K562 (cell line): ENCODE data around the gene TEAD3. TPM values are rescaled to one million over a fixed set of nuclear protein-coding genes. Genes with fewer than 3 reads are reported as not detected.

Source experiments
- BRD4 ChIP-seq: fragments of 200-600 bp; sonication (generic); IDR thresholded peaks from 2 replicates; pipeline ENCODE4 v1.6.1; 2017; ENCODE audit warnings: inconsistent platforms
- E2F3 ChIP-seq: fragments of 250-450 bp; sonication (Bioruptor Pico); IDR thresholded peaks from 2 replicates; pipeline ENCODE4 v1.4.0; 2020; ENCODE audit warnings: mild to moderate bottlenecking
- ELF2 ChIP-seq: fragments of 250-450 bp; sonication (Bioruptor Pico); IDR thresholded peaks from 2 replicates; pipeline ENCODE4 v1.5.0; 2021; ENCODE audit warnings: mild to moderate bottlenecking
- HMG20A ChIP-seq: fragments of 450-650 bp; formaldehyde crosslinking; conservative IDR thresholded peaks from 2 replicates; pipeline ENCODE4 v1.4.0; 2020; ENCODE audit warnings: mild to moderate bottlenecking, mixed read lengths
- JUNB ChIP-seq: fragments of 450-650 bp; formaldehyde crosslinking; conservative IDR thresholded peaks from 2 replicates; pipeline ENCODE4 v1.4.0; 2020; ENCODE audit warnings: mild to moderate bottlenecking
- NR3C1 ChIP-seq: sonication (generic); formaldehyde crosslinking; IDR thresholded peaks from 2 replicates; pipeline ENCODE4 v1.8.1; 2022; ENCODE audit warnings: missing genetic modification reagents
- PHF8 ChIP-seq: fragments of 200-600 bp; sonication (generic); IDR thresholded peaks from 2 replicates; pipeline ENCODE4 v1.6.1; 2012; ENCODE audit warnings: mixed run types, mild to moderate bottlenecking, inconsistent platforms, low read length, moderate library complexity, borderline replicate concordance
- SPI1 ChIP-seq: IDR thresholded peaks from 2 replicates; pipeline ENCODE4 v1.6.1; 2011; ENCODE audit warnings: low read depth, low read length, control low read depth, borderline replicate concordance
- THRAP3 ChIP-seq: fragments of 450-650 bp; IDR thresholded peaks from 2 replicates; pipeline ENCODE4 v1.6.1; 2016; ENCODE audit warnings: mild to moderate bottlenecking, inconsistent platforms, borderline replicate concordance
- ZBTB8A ChIP-seq: fragments of 450-650 bp; IDR thresholded peaks from 2 replicates; pipeline ENCODE4 v1.6.1; 2018; ENCODE audit warnings: mild to moderate bottlenecking, moderate library complexity; ENCODE audit not compliant: partially characterized antibody
- ZNF140 ChIP-seq: fragments of 250-450 bp; sonication (Bioruptor Pico); IDR thresholded peaks from 2 replicates; pipeline ENCODE4 v1.8.0; 2021; ENCODE audit warnings: moderate library complexity, mild to moderate bottlenecking, inconsistent platforms
- polyA plus RNA-seq, 8 experiments: library from polyadenylated mRNA; depleted of rRNA in 4 of 8; stranded (reverse) in 5 of 8; unstranded in 3 of 8; fragments of >200 nt; fragmentation: Nextera tagmentation in 2 of 8; fragmentation: Illumina TruSeq in 1 of 8; extraction: Ambion mirVana in 2 of 8; extraction: Trizol in 1 of 8; gene quantifications; 2 replicates each; pipeline versions ENCODE4 v1.2.1 to v1.2.3, GENCODE V29; 2011 to 2014; ENCODE audit warnings: inconsistent platforms in 1 of 8, missing spikeins in 1 of 8
- total RNA-seq, 7 experiments: library from RNA; depleted of rRNA in 6 of 7; stranded (reverse); fragments of >200 nt in 6 of 7; fragmentation: Illumina TruSeq in 2 of 7; extraction: Trizol in 2 of 7; gene quantifications; 2 replicates each; pipeline versions ENCODE4 v1.2.1 to v1.2.3, GENCODE V29; 2011 to 2021; ENCODE audit warnings: low replicate concordance in 1 of 7
- TF ChIP-seq, protein P1 (sequence below): fragments of 450-650 bp; IDR thresholded peaks from 2 replicates; pipeline ENCODE4 v1.7.0; 2016; ENCODE audit warnings: borderline replicate concordance
- TF ChIP-seq, protein P2 (sequence below): fragments of 250-450 bp; sonication (Bioruptor Pico); IDR thresholded peaks from 2 replicates; pipeline ENCODE4 v1.8.0; 2022; ENCODE audit warnings: inconsistent platforms
- TF ChIP-seq, protein P3 (sequence below): sonication (generic); formaldehyde crosslinking; IDR thresholded peaks from 2 replicates; pipeline ENCODE4 v1.8.0; 2023; ENCODE audit warnings: mild to moderate bottlenecking, missing genetic modification reagents
- TF ChIP-seq, protein P4 (sequence below): fragments of 200-400 bp; formaldehyde crosslinking; IDR thresholded peaks from 2 replicates; pipeline ENCODE4 v1.6.1; 2017; ENCODE audit warnings: mild to moderate bottlenecking, low read depth, low read length, moderate library complexity
- TF ChIP-seq, protein P5 (sequence below): fragments of 250-450 bp; sonication (Bioruptor Pico); IDR thresholded peaks from 2 replicates; pipeline ENCODE4 v1.4.0; 2020; ENCODE audit warnings: mild to moderate bottlenecking, moderate library complexity

The TEAD3 gene
- total and polyA plus RNA-seq, 9 of the 15 experiments (the other 6 are each of a cell fraction or from before 2014, with no cell fraction given): 0.63 to 13.2 (median 3.3) TPM

DNA sequence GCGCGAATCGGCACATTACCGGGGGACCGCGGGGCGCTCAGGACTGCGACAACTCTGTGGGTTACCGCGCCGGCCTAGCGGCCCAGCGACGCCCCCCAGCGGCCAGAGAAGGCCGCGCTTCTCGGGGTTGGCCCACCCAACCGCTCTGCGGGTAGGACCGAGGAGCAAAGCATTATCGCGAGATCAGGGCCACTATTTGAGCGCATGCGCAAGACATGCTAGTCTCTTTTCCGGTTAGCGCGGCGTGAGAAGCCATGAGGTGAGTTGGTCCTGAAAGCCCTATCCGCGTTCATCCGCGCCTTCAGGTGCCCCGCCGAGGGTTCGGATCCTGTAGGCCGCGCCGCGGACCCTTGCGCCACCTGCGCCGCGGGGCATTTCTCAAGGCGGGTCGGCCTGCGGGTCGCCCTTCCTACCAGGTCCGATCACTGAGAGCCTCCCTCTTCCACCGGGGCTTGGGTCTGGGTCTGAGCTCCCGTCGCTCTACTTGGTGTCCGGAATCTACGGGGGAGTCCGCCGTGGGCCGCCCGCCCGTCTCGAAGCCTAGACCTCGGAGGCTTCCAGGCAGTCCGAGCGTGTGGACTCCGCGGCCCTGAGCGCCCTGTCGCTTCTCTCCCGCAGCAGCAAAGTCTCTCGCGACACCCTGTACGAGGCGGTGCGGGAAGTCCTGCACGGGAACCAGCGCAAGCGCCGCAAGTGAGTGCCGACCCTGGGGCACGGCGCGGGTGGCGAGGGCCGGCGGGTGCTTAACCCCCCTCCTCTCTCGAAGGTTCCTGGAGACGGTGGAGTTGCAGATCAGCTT is 28.5 kb downstream of the TEAD3 start, which contains the start of gene RPL10A (continued):
- TF ChIP-seq, protein P1, sequence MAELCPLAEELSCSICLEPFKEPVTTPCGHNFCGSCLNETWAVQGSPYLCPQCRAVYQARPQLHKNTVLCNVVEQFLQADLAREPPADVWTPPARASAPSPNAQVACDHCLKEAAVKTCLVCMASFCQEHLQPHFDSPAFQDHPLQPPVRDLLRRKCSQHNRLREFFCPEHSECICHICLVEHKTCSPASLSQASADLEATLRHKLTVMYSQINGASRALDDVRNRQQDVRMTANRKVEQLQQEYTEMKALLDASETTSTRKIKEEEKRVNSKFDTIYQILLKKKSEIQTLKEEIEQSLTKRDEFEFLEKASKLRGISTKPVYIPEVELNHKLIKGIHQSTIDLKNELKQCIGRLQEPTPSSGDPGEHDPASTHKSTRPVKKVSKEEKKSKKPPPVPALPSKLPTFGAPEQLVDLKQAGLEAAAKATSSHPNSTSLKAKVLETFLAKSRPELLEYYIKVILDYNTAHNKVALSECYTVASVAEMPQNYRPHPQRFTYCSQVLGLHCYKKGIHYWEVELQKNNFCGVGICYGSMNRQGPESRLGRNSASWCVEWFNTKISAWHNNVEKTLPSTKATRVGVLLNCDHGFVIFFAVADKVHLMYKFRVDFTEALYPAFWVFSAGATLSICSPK: no peak
- TF ChIP-seq, protein P2, sequence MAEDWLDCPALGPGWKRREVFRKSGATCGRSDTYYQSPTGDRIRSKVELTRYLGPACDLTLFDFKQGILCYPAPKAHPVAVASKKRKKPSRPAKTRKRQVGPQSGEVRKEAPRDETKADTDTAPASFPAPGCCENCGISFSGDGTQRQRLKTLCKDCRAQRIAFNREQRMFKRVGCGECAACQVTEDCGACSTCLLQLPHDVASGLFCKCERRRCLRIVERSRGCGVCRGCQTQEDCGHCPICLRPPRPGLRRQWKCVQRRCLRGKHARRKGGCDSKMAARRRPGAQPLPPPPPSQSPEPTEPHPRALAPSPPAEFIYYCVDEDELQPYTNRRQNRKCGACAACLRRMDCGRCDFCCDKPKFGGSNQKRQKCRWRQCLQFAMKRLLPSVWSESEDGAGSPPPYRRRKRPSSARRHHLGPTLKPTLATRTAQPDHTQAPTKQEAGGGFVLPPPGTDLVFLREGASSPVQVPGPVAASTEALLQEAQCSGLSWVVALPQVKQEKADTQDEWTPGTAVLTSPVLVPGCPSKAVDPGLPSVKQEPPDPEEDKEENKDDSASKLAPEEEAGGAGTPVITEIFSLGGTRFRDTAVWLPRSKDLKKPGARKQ (CRISPR knock-in tag): no peak
- TF ChIP-seq THRAP3: no peak
- peak; percentile 99 for TF ChIP-seq PHF8
- TF ChIP-seq ZNF140 (CRISPR knock-in tag): no peak
- TF ChIP-seq NR3C1 (CRISPR knock-in tag): 0 out of 2 replicates have a peak, but pooled peaks have one; percentile 65
- no peak for TF ChIP-seq HMG20A (CRISPR knock-in tag)
- TF ChIP-seq BRD4: peak; percentile 100
- TF ChIP-seq SPI1: no peak
- no peak for TF ChIP-seq JUNB (CRISPR knock-in tag)
- TF ChIP-seq, protein P3, sequence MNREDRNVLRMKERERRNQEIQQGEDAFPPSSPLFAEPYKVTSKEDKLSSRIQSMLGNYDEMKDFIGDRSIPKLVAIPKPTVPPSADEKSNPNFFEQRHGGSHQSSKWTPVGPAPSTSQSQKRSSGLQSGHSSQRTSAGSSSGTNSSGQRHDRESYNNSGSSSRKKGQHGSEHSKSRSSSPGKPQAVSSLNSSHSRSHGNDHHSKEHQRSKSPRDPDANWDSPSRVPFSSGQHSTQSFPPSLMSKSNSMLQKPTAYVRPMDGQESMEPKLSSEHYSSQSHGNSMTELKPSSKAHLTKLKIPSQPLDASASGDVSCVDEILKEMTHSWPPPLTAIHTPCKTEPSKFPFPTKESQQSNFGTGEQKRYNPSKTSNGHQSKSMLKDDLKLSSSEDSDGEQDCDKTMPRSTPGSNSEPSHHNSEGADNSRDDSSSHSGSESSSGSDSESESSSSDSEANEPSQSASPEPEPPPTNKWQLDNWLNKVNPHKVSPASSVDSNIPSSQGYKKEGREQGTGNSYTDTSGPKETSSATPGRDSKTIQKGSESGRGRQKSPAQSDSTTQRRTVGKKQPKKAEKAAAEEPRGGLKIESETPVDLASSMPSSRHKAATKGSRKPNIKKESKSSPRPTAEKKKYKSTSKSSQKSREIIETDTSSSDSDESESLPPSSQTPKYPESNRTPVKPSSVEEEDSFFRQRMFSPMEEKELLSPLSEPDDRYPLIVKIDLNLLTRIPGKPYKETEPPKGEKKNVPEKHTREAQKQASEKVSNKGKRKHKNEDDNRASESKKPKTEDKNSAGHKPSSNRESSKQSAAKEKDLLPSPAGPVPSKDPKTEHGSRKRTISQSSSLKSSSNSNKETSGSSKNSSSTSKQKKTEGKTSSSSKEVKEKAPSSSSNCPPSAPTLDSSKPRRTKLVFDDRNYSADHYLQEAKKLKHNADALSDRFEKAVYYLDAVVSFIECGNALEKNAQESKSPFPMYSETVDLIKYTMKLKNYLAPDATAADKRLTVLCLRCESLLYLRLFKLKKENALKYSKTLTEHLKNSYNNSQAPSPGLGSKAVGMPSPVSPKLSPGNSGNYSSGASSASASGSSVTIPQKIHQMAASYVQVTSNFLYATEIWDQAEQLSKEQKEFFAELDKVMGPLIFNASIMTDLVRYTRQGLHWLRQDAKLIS (CRISPR knock-in tag): peak; percentile 99
- peak; percentile 49; the same call in 1 of the 2 replicates for TF ChIP-seq E2F3 (CRISPR knock-in tag)
- TF ChIP-seq, protein P4, sequence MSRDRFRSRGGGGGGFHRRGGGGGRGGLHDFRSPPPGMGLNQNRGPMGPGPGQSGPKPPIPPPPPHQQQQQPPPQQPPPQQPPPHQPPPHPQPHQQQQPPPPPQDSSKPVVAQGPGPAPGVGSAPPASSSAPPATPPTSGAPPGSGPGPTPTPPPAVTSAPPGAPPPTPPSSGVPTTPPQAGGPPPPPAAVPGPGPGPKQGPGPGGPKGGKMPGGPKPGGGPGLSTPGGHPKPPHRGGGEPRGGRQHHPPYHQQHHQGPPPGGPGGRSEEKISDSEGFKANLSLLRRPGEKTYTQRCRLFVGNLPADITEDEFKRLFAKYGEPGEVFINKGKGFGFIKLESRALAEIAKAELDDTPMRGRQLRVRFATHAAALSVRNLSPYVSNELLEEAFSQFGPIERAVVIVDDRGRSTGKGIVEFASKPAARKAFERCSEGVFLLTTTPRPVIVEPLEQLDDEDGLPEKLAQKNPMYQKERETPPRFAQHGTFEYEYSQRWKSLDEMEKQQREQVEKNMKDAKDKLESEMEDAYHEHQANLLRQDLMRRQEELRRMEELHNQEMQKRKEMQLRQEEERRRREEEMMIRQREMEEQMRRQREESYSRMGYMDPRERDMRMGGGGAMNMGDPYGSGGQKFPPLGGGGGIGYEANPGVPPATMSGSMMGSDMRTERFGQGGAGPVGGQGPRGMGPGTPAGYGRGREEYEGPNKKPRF: no peak
- TF ChIP-seq ZBTB8A: no peak
- TF ChIP-seq ELF2 (CRISPR knock-in tag): peak; percentile 91
- TF ChIP-seq, protein P5, sequence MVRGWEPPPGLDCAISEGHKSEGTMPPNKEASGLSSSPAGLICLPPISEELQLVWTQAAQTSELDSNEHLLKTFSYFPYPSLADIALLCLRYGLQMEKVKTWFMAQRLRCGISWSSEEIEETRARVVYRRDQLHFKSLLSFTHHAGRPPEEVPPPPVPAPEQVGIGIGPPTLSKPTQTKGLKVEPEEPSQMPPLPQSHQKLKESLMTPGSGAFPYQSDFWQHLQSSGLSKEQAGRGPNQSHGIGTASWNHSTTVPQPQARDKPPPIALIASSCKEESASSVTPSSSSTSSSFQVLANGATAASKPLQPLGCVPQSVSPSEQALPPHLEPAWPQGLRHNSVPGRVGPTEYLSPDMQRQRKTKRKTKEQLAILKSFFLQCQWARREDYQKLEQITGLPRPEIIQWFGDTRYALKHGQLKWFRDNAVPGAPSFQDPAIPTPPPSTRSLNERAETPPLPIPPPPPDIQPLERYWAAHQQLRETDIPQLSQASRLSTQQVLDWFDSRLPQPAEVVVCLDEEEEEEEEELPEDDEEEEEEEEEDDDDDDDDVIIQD: peak; percentile 9; the same call in 1 of the 2 replicates
